HepG2 (cell line): Measurements from ENCODE around the gene SPRED2. TPM values are rescaled to one million over a fixed set of nuclear protein-coding genes. Genes with fewer than 3 reads are reported as not detected.

Source experiments
- ATAC-seq: fragments of 200-7000 bp; cut with Tn5 transposase; 3 replicates; pipeline ENCODE4 v1.9.1; 2020; ENCODE audit warnings: mild to moderate bottlenecking, moderate library complexity
- BruUV-seq: library from RNA; stranded (reverse); fragments of 400-500 nt; replicated peaks from 2 replicates; lab custom pipeline; 2021; lab: Mats Ljungman, UMichigan
- CTCF ChIA-PET: fragments of 300-600 bp; formaldehyde crosslinking; extraction: SDS; loops from one replicate; lab custom pipeline; 2021; ENCODE audit warnings: low total read pairs, inconsistent platforms, low intra/inter-chr PET ratio; lab: Yijun Ruan, JAX
- POLR2A ChIA-PET: fragments of 350-600 bp; sonication (Branson Sonifier 250); formaldehyde crosslinking; loops from one replicate; lab custom pipeline; 2020; ENCODE audit warnings: antibody characterized with exemption, inconsistent platforms; lab: Yijun Ruan, JAX
- DNase-seq: peaks from one replicate; pipeline ENCODE4 v3.0.0-alpha.2; 2015; ENCODE audit warnings: low spot score
- FAIRE-seq: peaks from 3 replicates; lab custom pipeline; 2011; peaks lifted over from hg19 to GRCh38; lab: Jason Lieb, UNC
- H2AFZ ChIP-seq: one replicate; pipeline ENCODE4 v1.6.1; 2011; ENCODE audit warnings: low read length, inconsistent platforms
- H3K27ac ChIP-seq: fragments of 300-600 bp; 3 replicates; pipeline ENCODE4 v1.8.0; 2011; ENCODE audit warnings: mixed run types, mild to moderate bottlenecking, mixed read lengths, low read length, inconsistent platforms; ENCODE audit not compliant: insufficient read depth; ENCODE audit errors: extremely low read length
- H3K27me3 ChIP-seq, 2 experiments: fragments of 200-600 bp in 1 of 2; 2 replicates in 1 of 2; 3 replicates in 1 of 2; pipeline versions ENCODE4 v1.6.0 to v1.8.0; 2011; ENCODE audit warnings: low read length in 2 of 2, mild to moderate bottlenecking in 2 of 2, moderate library complexity in 2 of 2, inconsistent platforms in 1 of 2; ENCODE audit not compliant: insufficient read depth in 2 of 2, control insufficient read depth in 1 of 2
- H3K36me3 ChIP-seq, 2 experiments: fragments of 200-600 bp in 1 of 2; replicated peaks in 1 of 2; 2 replicates in 1 of 2; 3 replicates in 1 of 2; pipeline versions ENCODE4 v1.5.1 to v1.8.0; 2011; ENCODE audit warnings: low read length in 2 of 2, inconsistent platforms in 1 of 2; ENCODE audit not compliant: insufficient read depth in 2 of 2, control insufficient read depth in 1 of 2
- H3K4me1 ChIP-seq: 2 replicates; pipeline ENCODE4 v1.5.1; 2012; ENCODE audit warnings: low read length, inconsistent platforms; ENCODE audit not compliant: insufficient read depth
- H3K4me2 ChIP-seq: 2 replicates; pipeline ENCODE4 v1.6.0; 2011; ENCODE audit warnings: low read depth, low read length, inconsistent platforms
- H3K4me3 ChIP-seq, 3 experiments: fragments of 200-600 bp in 1 of 3; sonication (generic), shearing (Covaris generic) in 1 of 3; replicated peaks in 1 of 3; 2 replicates each; pipeline ENCODE4 v1.5.1; 2011 to 2016; ENCODE audit warnings: low read length in 3 of 3, inconsistent platforms in 2 of 3, low read depth in 2 of 3, mild to moderate bottlenecking in 2 of 3, control low read depth in 1 of 3, mixed read lengths in 1 of 3; ENCODE audit not compliant: insufficient read depth in 1 of 3
- H3K79me2 ChIP-seq: one replicate; pipeline ENCODE4 v1.6.1; 2011; ENCODE audit warnings: low read length, inconsistent platforms; ENCODE audit not compliant: insufficient read depth
- H3K9ac ChIP-seq: 2 replicates; pipeline ENCODE4 v1.6.0; 2011; ENCODE audit warnings: mild to moderate bottlenecking, low read depth, low read length, inconsistent platforms; ENCODE audit not compliant: insufficient read depth
- H3K9me3 ChIP-seq: 2 replicates; pipeline ENCODE4 v1.5.1; 2012; ENCODE audit warnings: mild to moderate bottlenecking, low read length
- H4K20me1 ChIP-seq: 2 replicates; pipeline ENCODE4 v1.6.0; 2011; ENCODE audit warnings: inconsistent platforms, mild to moderate bottlenecking, low read length, moderate library complexity; ENCODE audit not compliant: insufficient read depth
- MLXIP ChIP-seq: sonication (generic); formaldehyde crosslinking; IDR thresholded peaks from 2 replicates; pipeline ENCODE4 v1.9.0; 2021; ENCODE audit warnings: missing genetic modification reagents, borderline replicate concordance
- NAIF1 ChIP-seq: sonication (generic); formaldehyde crosslinking; IDR thresholded peaks from 2 replicates; pipeline ENCODE4 v1.5.0; 2020; ENCODE audit warnings: mild to moderate bottlenecking, missing genetic modification reagents, borderline replicate concordance
- NFE2 ChIP-seq: sonication (generic); formaldehyde crosslinking; IDR thresholded peaks from 2 replicates; pipeline ENCODE4 v1.4.0; 2020; ENCODE audit warnings: missing genetic modification reagents
- NR2C2 ChIP-seq: sonication (generic); formaldehyde crosslinking; IDR thresholded peaks from 2 replicates; pipeline ENCODE4 v1.4.0; 2020; ENCODE audit warnings: missing genetic modification reagents, mild to moderate bottlenecking, moderate library complexity, borderline replicate concordance
- PHF21A ChIP-seq: sonication (generic); formaldehyde crosslinking; IDR thresholded peaks from 2 replicates; pipeline ENCODE4 v1.5.0; 2020; ENCODE audit warnings: mild to moderate bottlenecking, missing genetic modification reagents
- POLR2G ChIP-seq: fragments of 200-400 bp; formaldehyde crosslinking; IDR thresholded peaks from 2 replicates; pipeline ENCODE4 v1.6.1; 2018; ENCODE audit warnings: mild to moderate bottlenecking, low read depth, low read length, moderate library complexity
- SALL1 ChIP-seq: sonication (generic); formaldehyde crosslinking; IDR thresholded peaks from 2 replicates; pipeline ENCODE4 v1.8.0; 2022; ENCODE audit warnings: mild to moderate bottlenecking, missing genetic modification reagents
- SPEN ChIP-seq: sonication (generic); formaldehyde crosslinking; IDR thresholded peaks from 2 replicates; pipeline ENCODE4 v1.5.1; 2020; ENCODE audit warnings: low read depth, mild to moderate bottlenecking, missing genetic modification reagents
- ZFX ChIP-seq: sonication (generic); formaldehyde crosslinking; IDR thresholded peaks from 2 replicates; pipeline ENCODE4 v1.4.0; 2020; ENCODE audit warnings: mild to moderate bottlenecking, low read depth, missing genetic modification reagents, moderate library complexity
- ZNF235 ChIP-seq: sonication (generic); formaldehyde crosslinking; IDR thresholded peaks from 2 replicates; pipeline ENCODE4 v1.8.1; 2023; ENCODE audit warnings: mild to moderate bottlenecking, missing genetic modification reagents, borderline replicate concordance
- ZNF253 ChIP-seq: sonication (generic); formaldehyde crosslinking; IDR thresholded peaks from 2 replicates; pipeline ENCODE4 v1.8.0; 2022; ENCODE audit warnings: mild to moderate bottlenecking, missing genetic modification reagents, borderline replicate concordance
- ZNF282 ChIP-seq: fragments of 450-650 bp; IDR thresholded peaks from 2 replicates; pipeline ENCODE4 v1.6.1; 2018; ENCODE audit not compliant: partially characterized antibody
- ZNF34 ChIP-seq: sonication (generic); formaldehyde crosslinking; IDR thresholded peaks from 2 replicates; pipeline ENCODE4 v1.4.0; 2020; ENCODE audit warnings: mild to moderate bottlenecking, missing genetic modification reagents, borderline replicate concordance
- ZNF367 ChIP-seq: sonication (generic); formaldehyde crosslinking; IDR thresholded peaks from 2 replicates; pipeline ENCODE4 v1.4.0; 2020; ENCODE audit warnings: missing genetic modification reagents, borderline replicate concordance
- ZNF615 ChIP-seq: sonication (generic); formaldehyde crosslinking; IDR thresholded peaks from 2 replicates; pipeline ENCODE4 v1.5.0; 2020; ENCODE audit warnings: mild to moderate bottlenecking, missing genetic modification reagents, borderline replicate concordance
- ZNF619 ChIP-seq: sonication (generic); formaldehyde crosslinking; IDR thresholded peaks from 2 replicates; pipeline ENCODE4 v1.4.0; 2020; ENCODE audit warnings: mild to moderate bottlenecking, missing genetic modification reagents
- ZNF660 ChIP-seq: sonication (generic); formaldehyde crosslinking; IDR thresholded peaks from 2 replicates; pipeline ENCODE4 v1.5.1; 2020; ENCODE audit warnings: mild to moderate bottlenecking, low read depth, missing genetic modification reagents, borderline replicate concordance
- ZNF674 ChIP-seq: sonication (generic); formaldehyde crosslinking; IDR thresholded peaks from 2 replicates; pipeline ENCODE4 v1.5.0; 2020; ENCODE audit warnings: low read depth, mild to moderate bottlenecking, missing genetic modification reagents
- ZNF691 ChIP-seq: sonication (generic); formaldehyde crosslinking; IDR thresholded peaks from 2 replicates; pipeline ENCODE4 v1.4.0; 2020; ENCODE audit warnings: missing genetic modification reagents, low read depth, mild to moderate bottlenecking, borderline replicate concordance
- ZNF776 ChIP-seq: sonication (generic); formaldehyde crosslinking; IDR thresholded peaks from 2 replicates; pipeline ENCODE4 v1.4.0; 2020; ENCODE audit warnings: mild to moderate bottlenecking, missing genetic modification reagents
- WGBS: methylation state at CpG from one replicate; pipeline ENCODE4 v1.1.6; 2017; ENCODE audit warnings: low lambda C conversion rate; 5-methylcytosine and 5-hydroxymethylcytosine counted together
- in situ Hi-C: cut with HindIII; loops from 2 replicates; pipeline ENCODE4 v1.10.0; 2017; ENCODE audit warnings: low pct_unique_long_range_greater_than_20kb; ENCODE audit not compliant: extremely low pct_ligation_motif_present
- intact Hi-C: fragments of 100-400 bp; cut with micrococcal nuclease; formaldehyde crosslinking; loops from one replicate; pipeline ENCODE4 v1.10.0; 2022; ENCODE audit not compliant: unreplicated experiment
- polyA plus RNA-seq, 8 experiments: library from polyadenylated mRNA; depleted of rRNA in 3 of 8; stranded (reverse) in 7 of 8; unstranded in 1 of 8; fragments of >200 nt; fragmentation: Illumina TruSeq in 4 of 8; extraction: Trizol in 4 of 8; gene quantifications; 2 replicates each; pipeline versions ENCODE4 v1.2.1 to v1.2.3, GENCODE V29; 2011 to 2016; ENCODE audit warnings: low read depth in 4 of 8, missing spikeins in 1 of 8, mixed read lengths in 1 of 8; ENCODE audit not compliant: insufficient read depth in 1 of 8
- total RNA-seq, 5 experiments: library from RNA; depleted of rRNA; stranded (reverse); fragments of >200 nt; fragmentation: Illumina TruSeq; extraction: Trizol; gene quantifications; 2 replicates each; pipeline ENCODE4 v1.2.3, GENCODE V29; 2016; ENCODE audit warnings: low read depth in 1 of 5

SPRED2 gene
- total and polyA plus RNA-seq, 2 of the 13 experiments (the other 11 are each of a cell fraction or from before 2014, with no cell fraction given) = 13.0 to 37.0 TPM

GRCh38 chr2:65351948-65352595, 80.3 kb downstream of the SPRED2 start:
- H4K20me1 ChIP-seq = peaks cover 68% of the 10 kb centered on the region
- H3K79me2 ChIP-seq = peaks cover 95% of the 10 kb centered on the region
- in situ Hi-C loops (no loop called here), intact Hi-C loops (loop anchor here (2.0 kb wide), 1 partner anchor 31 kb away; no protein-coding TSS in a partner anchor)
- no peak overlapping the region for H3K27ac ChIP-seq
- WGBS = 92% methylated on average over 9 of the region's 9 CpGs
- FAIRE-seq (no peak), DNase-seq (no peak), ATAC-seq (no peak)
- ChIA-PET POLR2A (interaction anchor here (1.5 kb wide), 1 partner anchor 125 kb away, joined by 3 read pairs; the partner anchor contains the start of gene ACTR2), CTCF (interaction anchor here (1.2 kb wide), 1 partner anchor 35 kb away, joined by 3 read pairs; no protein-coding TSS in a partner anchor)
- H3K36me3 ChIP-seq = peaks cover 2 to 15% of the 10 kb centered on the region in 2 experiments; a peak in 3 of 5 replicates
- no peaks in the 10 kb centered on the region for H3K9me3 ChIP-seq
- TF ChIP-seq SPEN (CRISPR knock-in tag) = no peak
- no peak for TF ChIP-seq ZNF674
- no peak for TF ChIP-seq ZNF282
- no peak for TF ChIP-seq ZNF619 (CRISPR knock-in tag)
- no peak for TF ChIP-seq SALL1 (CRISPR knock-in tag)
- no peak for TF ChIP-seq ZNF253 (CRISPR knock-in tag)
- no peak for TF ChIP-seq ZFX (CRISPR knock-in tag)
- no peak for TF ChIP-seq ZNF691 (CRISPR knock-in tag)
- no peak for TF ChIP-seq ZNF235 (CRISPR knock-in tag)
- no peak for TF ChIP-seq NAIF1 (CRISPR knock-in tag)
- no peak for TF ChIP-seq POLR2G
- no peak for TF ChIP-seq NFE2 (CRISPR knock-in tag)
- no peak for TF ChIP-seq PHF21A (CRISPR knock-in tag)
- TF ChIP-seq ZNF615 (CRISPR knock-in tag) = no peak
- no peak for TF ChIP-seq NR2C2 (CRISPR knock-in tag)
- no peak for TF ChIP-seq ZNF34
- no peak for TF ChIP-seq ZNF367
- TF ChIP-seq ZNF660 (CRISPR knock-in tag) = no peak
- no peak for TF ChIP-seq MLXIP (CRISPR knock-in tag)
- no peak for TF ChIP-seq ZNF776 (CRISPR knock-in tag)
- H3K4me3 ChIP-seq = no peak overlapping the region
- BruUV-seq = no TSS peak
- no peak overlapping the region for H3K4me2 ChIP-seq
- no peaks in the 10 kb centered on the region for H3K27me3 ChIP-seq
- no peak overlapping the region for H2AFZ ChIP-seq
- H3K9ac ChIP-seq = no peak overlapping the region
- peaks cover 75% of the 10 kb centered on the region for H3K4me1 ChIP-seq
